Panc1 (cell line): ENCODE data around the gene CARHSP1. TPM values are rescaled to one million over a fixed set of nuclear protein-coding genes. Genes with fewer than 3 reads are reported as not detected.

Source experiments
- ATAC-seq: fragments of 200-7000 bp; cut with Tn5 transposase; 2 replicates; pipeline ENCODE4 v1.9.1; 2020; ENCODE audit warnings: mild to moderate bottlenecking, moderate library complexity
- BruUV-seq: library from RNA; stranded (reverse); fragments of 400-500 nt; replicated peaks from 2 replicates; lab custom pipeline; 2021; lab: Mats Ljungman, UMichigan
- CTCF ChIA-PET: fragments of 300-600 bp; sonication (Branson Sonifier 250); formaldehyde crosslinking; loops from one replicate; lab custom pipeline; 2022; ENCODE audit warnings: antibody characterized with exemption; lab: Charles Lee
- POLR2A ChIA-PET: fragments of 300-600 bp; sonication (Branson Sonifier 250); formaldehyde crosslinking; loops from one replicate; lab custom pipeline; 2022; ENCODE audit warnings: antibody characterized with exemption; lab: Charles Lee
- DNase-seq: peaks from one replicate; pipeline ENCODE4 v3.0.0-alpha.2; 2010; ENCODE audit warnings: low read depth, low spot score
- H3K27ac ChIP-seq: 2 replicates; pipeline ENCODE4 v1.5.1; 2011; ENCODE audit warnings: mild to moderate bottlenecking, low read length, inconsistent platforms
- H3K27me3 ChIP-seq: fragments of 200-500 bp; sonication (Bioruptor generic); 2 replicates; pipeline ENCODE4 v1.6.0; 2014; ENCODE audit warnings: low read length, inconsistent platforms; ENCODE audit not compliant: control insufficient read depth, insufficient read depth
- H3K36me3 ChIP-seq: fragments of 200-500 bp; sonication (Bioruptor generic); 2 replicates; pipeline ENCODE4 v1.5.1; 2014; ENCODE audit warnings: inconsistent platforms, mild to moderate bottlenecking, low read length, moderate library complexity; ENCODE audit not compliant: control insufficient read depth, insufficient read depth
- H3K4me1 ChIP-seq: 2 replicates; pipeline ENCODE4 v1.5.1; 2011; ENCODE audit warnings: inconsistent platforms, mild to moderate bottlenecking, low read length, moderate library complexity; ENCODE audit not compliant: control insufficient read depth, insufficient read depth
- H3K4me3 ChIP-seq, 2 experiments: 2 replicates each; pipeline ENCODE4 v1.5.1; 2011 to 2012; ENCODE audit warnings: low read depth in 2 of 2, low read length in 2 of 2, mild to moderate bottlenecking in 2 of 2, inconsistent platforms in 1 of 2, moderate library complexity in 1 of 2
- H3K9me3 ChIP-seq: fragments of 200-500 bp; sonication (Bioruptor generic); 2 replicates; pipeline ENCODE4 v1.5.1; 2014; ENCODE audit warnings: low read depth, mild to moderate bottlenecking, inconsistent platforms, low read length, moderate library complexity; ENCODE audit not compliant: control insufficient read depth, insufficient read depth
- CTCF ChIP-seq: fragments of 450-650 bp; IDR thresholded peaks from 2 replicates; pipeline ENCODE4 v1.5.1; 2017; ENCODE audit warnings: mild to moderate bottlenecking
- POLR2AphosphoS5 ChIP-seq: IDR thresholded peaks from 2 replicates; pipeline ENCODE4 v1.6.1; 2012; ENCODE audit warnings: mild to moderate bottlenecking, low read depth, low read length, moderate library complexity
- SIN3A ChIP-seq: IDR thresholded peaks from 2 replicates; pipeline ENCODE4 v1.6.1; 2012; ENCODE audit warnings: low read depth, mild to moderate bottlenecking, low read length, moderate library complexity, borderline replicate concordance; ENCODE audit not compliant: insufficient read depth
- TCF7L2 ChIP-seq: IDR thresholded peaks from 2 replicates; pipeline ENCODE4 v1.6.1; 2011; ENCODE audit warnings: mild to moderate bottlenecking, low read depth, low read length, inconsistent platforms
- in situ Hi-C: cut with HindIII; loops from 2 replicates; pipeline ENCODE4 v1.10.0; 2016; ENCODE audit warnings: low sequenced_read_pairs, low pct_unique_long_range_greater_than_20kb
- intact Hi-C: fragments of 100-400 bp; cut with micrococcal nuclease; formaldehyde crosslinking; loops from one replicate; pipeline ENCODE4 v1.10.0; 2022; ENCODE audit not compliant: unreplicated experiment
- total RNA-seq: library from RNA; stranded (reverse); gene quantifications from one replicate; pipeline ENCODE4 v1.2.1, GENCODE V29; 2021; ENCODE audit not compliant: unreplicated experiment
- TF ChIP-seq, protein P1 (sequence below), 2 experiments: IDR thresholded peaks; 2 replicates each; pipeline ENCODE4 v1.6.1; 2011 to 2012; ENCODE audit warnings: low read depth in 2 of 2, control low read depth in 1 of 2, low read length in 1 of 2, mild to moderate bottlenecking in 1 of 2, moderate library complexity in 1 of 2; ENCODE audit not compliant: insufficient read depth in 1 of 2

CARHSP1 gene
- total RNA-seq, 1 experiment from 2014 or later, result 158 TPM

GRCh38 chr16:8812162-8812843 lies 56.5 kb downstream of the CARHSP1 start:
- no TSS peak for BruUV-seq
- no peak for DNase-seq

GRCh38 chr16:8808613-8809353 lies 60.0 kb downstream of the CARHSP1 start:
- ATAC-seq (no peak), DNase-seq (no peak)
- BruUV-seq, result no TSS peak
- Histone ChIP-seq H3K4me3 (no peak overlapping the region), H3K27me3 (no peaks in the 10 kb centered on the region), H3K36me3 (peaks cover 60% of the 10 kb centered on the region), H3K27ac (no peak overlapping the region), H3K4me1 (no peaks in the 10 kb centered on the region), H3K9me3 (no peaks in the 10 kb centered on the region)
- in situ Hi-C loops, result no loop called here
- CTCF ChIA-PET, result no interaction called here
- POLR2A ChIA-PET, result interaction anchor here (0.5 kb wide), 1 partner anchor 947 kb away, joined by 3 read pairs; no protein-coding TSS in a partner anchor
- TF ChIP-seq, protein P1, sequence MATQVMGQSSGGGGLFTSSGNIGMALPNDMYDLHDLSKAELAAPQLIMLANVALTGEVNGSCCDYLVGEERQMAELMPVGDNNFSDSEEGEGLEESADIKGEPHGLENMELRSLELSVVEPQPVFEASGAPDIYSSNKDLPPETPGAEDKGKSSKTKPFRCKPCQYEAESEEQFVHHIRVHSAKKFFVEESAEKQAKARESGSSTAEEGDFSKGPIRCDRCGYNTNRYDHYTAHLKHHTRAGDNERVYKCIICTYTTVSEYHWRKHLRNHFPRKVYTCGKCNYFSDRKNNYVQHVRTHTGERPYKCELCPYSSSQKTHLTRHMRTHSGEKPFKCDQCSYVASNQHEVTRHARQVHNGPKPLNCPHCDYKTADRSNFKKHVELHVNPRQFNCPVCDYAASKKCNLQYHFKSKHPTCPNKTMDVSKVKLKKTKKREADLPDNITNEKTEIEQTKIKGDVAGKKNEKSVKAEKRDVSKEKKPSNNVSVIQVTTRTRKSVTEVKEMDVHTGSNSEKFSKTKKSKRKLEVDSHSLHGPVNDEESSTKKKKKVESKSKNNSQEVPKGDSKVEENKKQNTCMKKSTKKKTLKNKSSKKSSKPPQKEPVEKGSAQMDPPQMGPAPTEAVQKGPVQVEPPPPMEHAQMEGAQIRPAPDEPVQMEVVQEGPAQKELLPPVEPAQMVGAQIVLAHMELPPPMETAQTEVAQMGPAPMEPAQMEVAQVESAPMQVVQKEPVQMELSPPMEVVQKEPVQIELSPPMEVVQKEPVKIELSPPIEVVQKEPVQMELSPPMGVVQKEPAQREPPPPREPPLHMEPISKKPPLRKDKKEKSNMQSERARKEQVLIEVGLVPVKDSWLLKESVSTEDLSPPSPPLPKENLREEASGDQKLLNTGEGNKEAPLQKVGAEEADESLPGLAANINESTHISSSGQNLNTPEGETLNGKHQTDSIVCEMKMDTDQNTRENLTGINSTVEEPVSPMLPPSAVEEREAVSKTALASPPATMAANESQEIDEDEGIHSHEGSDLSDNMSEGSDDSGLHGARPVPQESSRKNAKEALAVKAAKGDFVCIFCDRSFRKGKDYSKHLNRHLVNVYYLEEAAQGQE (IDR thresholded peaks at IDR 0.05; ENCODE audit: insufficient read depth in 1 of 2, low read depth in 2 of 2, low read length in 1 of 2), result no peak
- TF ChIP-seq POLR2AphosphoS5, result no peak
- TF ChIP-seq SIN3A, result no peak
- TF ChIP-seq TCF7L2, result no peak
- TF ChIP-seq CTCF, result no peak
- intact Hi-C loops, result no loop called here

More at GRCh38 chr16:8812162-8812843, 56.5 kb downstream of the CARHSP1 start:
- H3K9me3 ChIP-seq, result no peaks in the 10 kb centered on the region
- intact Hi-C loops (no loop called here), in situ Hi-C loops (no loop called here)
- no peak for ATAC-seq
- CTCF ChIA-PET, result no interaction called here
- no peaks in the 10 kb centered on the region for H3K4me1 ChIP-seq
- H3K4me3 ChIP-seq, result no peak overlapping the region
- no peak for TF ChIP-seq SIN3A
- TF ChIP-seq, protein P1 (IDR thresholded peaks at IDR 0.05; ENCODE audit: insufficient read depth in 1 of 2, low read depth in 2 of 2, low read length in 1 of 2), result no peak
- no peak for TF ChIP-seq TCF7L2
- TF ChIP-seq POLR2AphosphoS5, result no peak
- no peak for TF ChIP-seq CTCF
- H3K36me3 ChIP-seq, result peaks cover 54% of the 10 kb centered on the region
- H3K27me3 ChIP-seq, result no peaks in the 10 kb centered on the region
- no peak overlapping the region for H3K27ac ChIP-seq
- POLR2A ChIA-PET, result no interaction called here
